Neuronal stem cell (in vitro differentiated cells): ENCODE results near the gene USP50.

Experiments
- DNase-seq: peaks from one replicate; pipeline ENCODE4 v3.0.0-alpha.2; 2013; ENCODE audit warnings: low spot score
- H2AFZ ChIP-seq: one replicate; pipeline ENCODE4 v1.6.1; 2013; ENCODE audit warnings: mild to moderate bottlenecking, low read length, inconsistent platforms
- H2AK5ac ChIP-seq: 2 replicates; pipeline ENCODE4 v1.6.1; 2013; ENCODE audit warnings: low read depth, mild to moderate bottlenecking, inconsistent platforms, low read length, moderate library complexity, mixed read lengths
- H2BK120ac ChIP-seq: 2 replicates; pipeline ENCODE4 v1.6.1; 2013; ENCODE audit warnings: low read depth, mild to moderate bottlenecking, inconsistent platforms, low read length, moderate library complexity, mixed read lengths
- H2BK12ac ChIP-seq: one replicate; pipeline ENCODE4 v1.6.1; 2013; ENCODE audit warnings: low read length, inconsistent platforms
- H2BK15ac ChIP-seq: 2 replicates; pipeline ENCODE4 v1.6.1; 2013; ENCODE audit warnings: mild to moderate bottlenecking, low read length, inconsistent platforms, mixed read lengths
- H2BK5ac ChIP-seq: one replicate; pipeline ENCODE4 v1.6.1; 2013; ENCODE audit warnings: inconsistent platforms, mild to moderate bottlenecking, low read length, moderate library complexity
- H3K14ac ChIP-seq: one replicate; pipeline ENCODE4 v1.6.1; 2013; ENCODE audit warnings: low read length, inconsistent platforms
- H3K18ac ChIP-seq: 2 replicates; pipeline ENCODE4 v1.6.1; 2013; ENCODE audit warnings: low read length, inconsistent platforms
- H3K23ac ChIP-seq: 2 replicates; pipeline ENCODE4 v1.6.1; 2013; ENCODE audit warnings: low read depth, mild to moderate bottlenecking, mixed read lengths, low read length, inconsistent platforms; ENCODE audit not compliant: poor library complexity
- H3K27ac ChIP-seq: replicated peaks from 3 replicates; pipeline ENCODE4 v1.5.1; 2013; ENCODE audit warnings: low read length, inconsistent platforms
- H3K27me3 ChIP-seq, 3 experiments: 2 replicates each; pipeline ENCODE4 v1.6.1; 2013; ENCODE audit warnings: low read length in 3 of 3, mild to moderate bottlenecking in 2 of 3, inconsistent platforms in 1 of 3, low read depth in 1 of 3, mixed read lengths in 1 of 3, moderate library complexity in 1 of 3; ENCODE audit not compliant: control insufficient read depth in 3 of 3, insufficient read depth in 3 of 3
- H3K36me3 ChIP-seq, 2 donors: replicated peaks in 1 of 2; 2 replicates each; pipeline ENCODE4 v1.6.1; 2013; ENCODE audit warnings: low read length in 2 of 2; ENCODE audit not compliant: control insufficient read depth in 2 of 2, insufficient read depth in 2 of 2
- H3K4ac ChIP-seq: 2 replicates; pipeline ENCODE4 v1.6.1; 2013; ENCODE audit warnings: inconsistent platforms, mild to moderate bottlenecking, low read length, moderate library complexity
- H3K4me1 ChIP-seq, 2 donors: 1 replicate in 1 of 2; 2 replicates in 1 of 2; pipeline ENCODE4 v1.6.1; 2013; ENCODE audit warnings: low read length in 2 of 2, low read depth in 1 of 2; ENCODE audit not compliant: control insufficient read depth in 2 of 2, insufficient read depth in 1 of 2
- H3K4me2 ChIP-seq: one replicate; pipeline ENCODE4 v1.6.1; 2013; ENCODE audit warnings: mild to moderate bottlenecking, low read length, inconsistent platforms; ENCODE audit not compliant: insufficient read depth, poor library complexity, severe bottlenecking
- H3K4me3 ChIP-seq, 2 donors: 2 replicates each; pipeline ENCODE4 v1.5.1; 2013; ENCODE audit warnings: low read length in 2 of 2, mild to moderate bottlenecking in 2 of 2, inconsistent platforms in 1 of 2, moderate library complexity in 1 of 2
- H3K79me1 ChIP-seq: one replicate; pipeline ENCODE4 v1.6.1; 2013; ENCODE audit warnings: low read depth, mild to moderate bottlenecking, inconsistent platforms, low read length, moderate library complexity
- H3K9ac ChIP-seq: one replicate; pipeline ENCODE4 v1.6.1; 2013; ENCODE audit warnings: mild to moderate bottlenecking, low read depth, low read length, inconsistent platforms; ENCODE audit not compliant: poor library complexity
- H3K9me3 ChIP-seq, 2 donors: replicated peaks in 1 of 2; 2 replicates each; pipeline versions ENCODE3 to v1.6.1; 2013; ENCODE audit warnings: low read length in 2 of 2, mild to moderate bottlenecking in 2 of 2, inconsistent platforms in 1 of 2, low read depth in 1 of 2, mixed read lengths in 1 of 2, moderate library complexity in 1 of 2; ENCODE audit not compliant: control insufficient read depth in 2 of 2, insufficient read depth in 1 of 2
- H4K8ac ChIP-seq: one replicate; pipeline ENCODE4 v1.6.1; 2013; ENCODE audit warnings: low read depth, mild to moderate bottlenecking, inconsistent platforms, low read length, moderate library complexity
- H4K91ac ChIP-seq: one replicate; pipeline ENCODE4 v1.6.1; 2013; ENCODE audit warnings: low read length, low read depth, mild to moderate bottlenecking, inconsistent platforms; ENCODE audit not compliant: poor library complexity
- small RNA-seq: library from polyadenylated mRNA; stranded (forward); fragments of <200 nt; extraction: miRNeasy Mini kit (QIAGEN cat#:217004); gene quantifications from one replicate; pipeline ENCODE3, GENCODE V24; 2013; ENCODE audit not compliant: insufficient read depth

Gene USP50

GRCh38 chr15:50452927-50453326, 93.5 kb downstream of the USP50 start:
- Histone ChIP-seq H2AK5ac (no peak overlapping the region), H3K18ac (no peak overlapping the region), H3K36me3 (peaks cover 0 to 66% of the 10 kb centered on the region in 2 donors), H3K4me3 (no peak overlapping the region), H2BK15ac (no peak overlapping the region), H3K79me1 (peaks cover 2% of the 10 kb centered on the region), H2BK12ac (no peak overlapping the region), H3K23ac (no peak overlapping the region), H3K4me1 (no peaks in the 10 kb centered on the region), H4K91ac (no peak overlapping the region), H3K9ac (no peak overlapping the region), H3K4me2 (no peak overlapping the region), H3K27ac (no peak overlapping the region), H3K14ac (no peak overlapping the region), H4K8ac (no peak overlapping the region), H3K4ac (no peak overlapping the region), H2AFZ (no peak overlapping the region), H3K27me3 (no peaks in the 10 kb centered on the region), H2BK5ac (no peak overlapping the region), H2BK120ac (no peak overlapping the region), H3K9me3 (no peaks in the 10 kb centered on the region)
- DNase-seq: no peak

Small RNA genes lying within 50 kb of the gene (small RNA-seq; reads per million reads assigned to genes)
- gene RNA5SP395: 2.8 reads per million
